HG03439 (cell line): ENCODE measurements around the gene COL18A1.

Experiments used
- ATAC-seq: cut with Tn5 transposase; IDR thresholded peaks from one replicate; pipeline ENCODE4 v1.9.1; 2021; ENCODE audit warnings: mild to moderate bottlenecking, moderate library complexity; ENCODE audit not compliant: unreplicated experiment

Gene COL18A1

DNA sequence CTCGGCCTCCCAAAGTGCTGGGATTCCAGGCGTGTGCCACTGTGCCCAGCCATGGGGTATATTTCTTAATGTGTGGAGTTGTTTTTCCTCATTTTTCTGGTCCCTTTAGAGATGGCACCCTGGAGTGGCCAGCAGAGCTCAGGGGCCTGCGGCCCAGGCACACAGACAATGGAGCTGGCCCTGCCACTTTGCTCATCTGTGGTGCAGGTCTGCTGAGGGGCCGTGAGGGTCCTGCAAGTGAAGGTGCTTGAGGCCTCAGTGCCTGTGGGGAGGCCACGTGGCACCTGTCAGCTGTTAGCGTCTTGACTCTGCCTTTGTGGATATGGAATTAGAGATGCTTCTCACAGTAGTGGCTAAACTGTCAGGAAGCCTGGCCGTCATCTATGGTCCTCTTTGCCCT, 7.5 kb downstream of the COL18A1 start:
- ATAC-seq, result no peak

DNA sequence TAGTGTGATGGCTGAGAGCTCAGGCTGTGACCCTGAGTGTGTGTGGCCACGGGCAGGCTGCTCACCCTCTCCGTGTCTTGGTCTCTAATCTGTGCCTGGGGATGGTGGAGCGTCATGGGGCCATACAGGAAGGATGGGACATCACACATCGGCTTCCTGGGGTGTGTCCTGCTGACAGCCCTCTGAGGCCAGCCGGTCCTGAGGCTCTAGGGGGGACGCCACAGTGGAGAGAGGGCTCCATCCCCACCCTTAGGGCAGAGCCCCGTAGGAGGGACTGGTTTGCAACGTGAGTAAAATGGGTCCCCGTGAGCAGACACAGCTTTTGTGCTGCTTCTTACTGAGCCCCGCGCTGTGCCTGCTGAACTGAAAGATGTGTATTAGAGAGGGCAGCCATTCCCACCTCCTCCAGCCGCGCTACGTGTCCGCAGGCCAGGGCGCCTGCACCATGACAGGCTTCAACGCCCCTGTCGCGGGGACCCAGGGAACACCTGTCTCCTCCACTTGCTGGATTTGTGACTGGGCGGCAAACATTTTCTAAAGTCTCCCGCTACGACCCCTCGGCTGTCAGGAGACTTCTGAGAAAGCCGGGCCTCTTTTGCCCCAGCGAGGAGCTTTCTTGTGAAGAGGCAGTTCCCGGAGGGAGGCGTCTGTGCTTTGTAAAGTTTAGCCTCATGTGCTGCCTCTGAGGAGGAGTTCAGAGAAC, 8.1 kb downstream of the COL18A1 start:
- no peak for ATAC-seq

DNA sequence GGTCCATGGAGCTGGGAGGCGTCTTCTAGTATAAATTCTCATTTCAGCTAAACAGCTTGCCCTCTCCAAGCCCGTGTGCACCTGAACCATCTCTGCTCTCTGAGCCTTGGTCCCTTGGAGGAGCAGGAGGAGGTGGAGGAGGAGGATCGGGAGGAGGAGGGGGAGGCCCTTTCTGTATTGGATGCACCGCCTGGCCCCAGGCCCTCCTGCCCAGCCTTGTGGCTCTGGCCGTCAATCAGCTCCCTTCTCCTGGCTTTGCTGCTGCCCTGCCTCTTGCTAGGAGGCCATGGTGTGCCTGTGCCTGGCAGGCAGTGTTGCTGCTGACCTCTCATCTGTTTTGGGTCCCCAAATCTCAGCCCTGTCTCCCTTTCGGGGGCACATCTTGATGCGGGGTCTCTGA, 9.0 kb downstream of the COL18A1 start:
- ATAC-seq, result no peak

DNA sequence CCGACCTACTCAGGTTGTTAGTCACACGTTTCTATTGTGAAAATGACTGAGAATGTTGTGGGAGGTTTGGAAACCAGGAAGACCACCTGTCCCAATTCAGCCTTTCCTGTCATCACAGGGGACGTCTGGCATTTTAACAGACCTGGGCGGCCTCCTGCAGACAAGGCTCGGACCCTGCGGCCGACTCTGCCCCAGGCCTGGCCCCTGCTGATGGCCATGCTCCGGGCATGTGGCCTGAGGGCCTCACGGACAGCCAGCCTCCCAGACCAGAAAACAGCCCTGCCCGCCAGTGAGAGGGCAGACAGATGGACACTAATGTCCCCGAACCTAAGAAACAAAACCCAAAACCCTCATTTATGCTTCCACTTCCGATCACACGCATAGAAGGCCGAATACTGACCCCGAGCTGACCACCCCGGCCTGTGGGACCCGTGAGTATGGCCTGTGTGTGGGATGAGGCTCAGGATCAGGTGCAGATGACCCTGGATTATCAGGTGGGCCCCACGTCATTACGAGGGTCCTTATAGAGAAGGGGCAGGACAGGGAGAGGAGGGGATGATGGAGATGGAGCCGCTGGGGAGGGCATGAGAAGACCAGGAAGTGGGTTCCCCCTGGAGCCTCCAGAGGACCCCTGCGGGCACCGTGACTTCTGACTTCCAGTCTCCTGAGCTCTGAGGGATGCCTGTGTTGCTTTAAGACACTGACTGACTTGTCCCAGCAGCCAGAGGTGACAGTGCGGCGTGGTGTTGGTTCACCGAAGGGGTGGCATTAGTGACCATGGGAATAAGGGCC, 9.6 kb downstream of the COL18A1 start:
- no peak for ATAC-seq

DNA sequence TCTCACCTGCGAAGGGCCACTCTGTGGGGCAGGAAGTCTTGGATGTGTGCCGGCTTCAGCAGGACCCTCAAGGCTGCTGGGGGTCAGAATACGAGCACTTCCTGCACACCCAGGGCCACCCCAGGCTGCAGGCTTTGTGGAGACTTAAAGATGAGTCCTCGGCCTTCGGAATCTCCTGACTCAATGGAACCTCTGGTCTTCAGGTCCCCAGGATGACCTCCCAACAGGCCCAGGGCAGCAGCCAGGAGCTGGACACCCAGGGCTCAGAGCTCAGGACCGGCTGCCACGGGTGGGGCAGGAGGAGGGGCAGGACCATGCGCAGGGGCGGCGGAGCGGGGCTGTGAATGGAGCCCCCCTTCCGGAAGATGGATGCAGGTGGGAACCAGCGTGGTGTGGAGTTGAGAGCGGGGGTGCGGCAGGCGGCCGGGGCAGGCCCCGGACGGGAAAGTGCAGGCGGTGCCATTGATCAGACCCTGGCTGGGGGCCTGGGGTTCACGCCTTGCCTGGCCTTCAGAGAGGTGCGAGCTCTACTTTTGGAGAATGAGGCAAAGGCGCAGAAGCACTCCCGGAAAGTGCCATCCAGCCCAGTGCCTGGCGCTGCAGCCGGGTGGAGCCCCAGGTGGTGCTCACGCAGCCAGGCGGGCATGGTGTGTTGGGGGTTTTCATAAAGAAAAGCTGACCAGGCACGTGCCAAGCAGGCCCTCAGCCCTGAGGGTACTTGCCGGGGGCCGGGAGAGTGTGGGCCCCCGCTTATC, 10.4 kb downstream of the COL18A1 start:
- ATAC-seq, result no peak

DNA sequence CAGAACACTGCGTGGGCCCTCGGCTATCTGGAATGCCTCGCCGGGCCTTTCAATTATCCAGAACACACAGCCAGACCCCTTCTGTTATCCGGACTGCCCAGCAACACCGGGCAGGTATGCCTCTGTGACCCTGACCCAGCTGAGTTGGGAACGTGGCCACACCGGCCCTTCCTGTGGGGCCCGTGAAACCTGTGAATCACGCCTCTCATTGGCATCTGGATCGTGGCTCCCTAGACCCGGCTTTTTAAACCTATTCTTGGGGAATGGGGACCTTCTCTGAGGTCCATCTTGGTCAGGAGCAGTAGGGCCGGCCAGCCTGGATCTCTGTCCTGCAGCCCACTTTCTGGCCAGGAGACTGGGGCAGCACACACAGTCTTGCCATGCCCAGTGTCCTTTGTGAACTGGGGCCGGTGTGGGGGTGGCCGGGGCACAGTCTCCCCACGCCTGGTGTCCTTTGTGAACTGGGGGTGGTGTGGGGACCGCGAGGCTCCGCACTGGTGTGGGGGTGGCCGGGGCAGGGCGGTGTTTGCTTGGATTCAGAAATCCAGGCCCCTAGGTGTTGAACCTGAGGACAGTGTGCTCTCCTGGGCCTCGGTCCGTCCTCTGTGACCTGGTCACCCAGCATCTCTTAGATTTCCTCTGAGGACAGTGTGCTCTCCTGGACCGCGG, 11.1 kb downstream of the COL18A1 start:
- ATAC-seq, result no peak

DNA sequence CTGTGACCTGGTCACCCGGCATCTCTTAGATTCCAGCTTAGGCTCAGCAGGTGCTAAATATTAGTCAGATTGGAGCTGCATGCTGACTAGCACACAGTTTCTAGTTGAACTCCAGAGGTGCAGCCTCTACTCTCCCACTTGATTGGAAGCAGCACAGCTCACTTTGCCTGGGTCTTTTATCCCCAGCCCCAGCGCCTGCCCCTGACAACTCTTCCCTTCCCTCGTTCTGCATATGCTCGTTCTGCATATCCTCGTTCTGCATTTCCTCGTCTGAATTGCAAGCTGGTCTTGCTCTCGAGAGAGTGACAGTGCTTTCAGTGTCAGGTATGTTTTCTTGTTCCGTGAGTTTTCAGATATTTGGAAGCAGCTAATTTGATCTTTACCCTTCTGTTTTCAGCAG, 11.7 kb downstream of the COL18A1 start:
- no peak for ATAC-seq

DNA sequence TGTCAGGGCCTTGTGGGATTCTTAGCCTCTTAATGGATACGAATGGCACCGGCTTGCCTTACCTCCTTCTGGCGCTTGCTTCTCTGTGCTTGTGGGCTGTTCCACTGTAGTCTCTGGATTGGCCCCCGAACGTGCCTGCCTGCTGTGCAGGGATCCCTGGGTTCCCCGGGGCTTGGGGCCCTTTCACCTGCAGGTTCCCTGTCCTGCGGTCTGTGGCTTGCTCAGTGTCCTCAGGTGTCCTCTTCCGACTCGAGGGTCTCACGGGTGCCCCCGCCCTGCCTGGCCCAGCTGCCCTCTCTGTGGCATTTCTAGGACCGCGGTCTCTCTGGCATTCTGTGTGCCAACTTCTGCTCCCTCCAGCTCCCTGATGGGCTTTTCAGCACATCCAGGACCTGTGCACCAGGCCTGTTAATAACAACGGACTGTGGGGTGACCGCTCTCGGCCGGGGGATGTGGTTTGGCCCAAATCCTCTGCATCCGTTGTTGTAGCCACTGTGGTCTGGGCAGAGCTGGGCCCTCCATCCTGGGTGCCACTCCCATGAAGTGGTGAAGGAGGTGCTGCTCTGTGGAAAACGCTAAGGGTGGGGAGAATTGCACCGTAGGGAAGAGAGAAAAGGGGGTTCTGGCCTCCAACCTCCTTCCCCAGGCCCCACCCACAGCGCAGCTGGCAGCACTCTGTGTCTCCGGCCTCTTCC, 12.4 kb downstream of the COL18A1 start:
- no peak for ATAC-seq

DNA sequence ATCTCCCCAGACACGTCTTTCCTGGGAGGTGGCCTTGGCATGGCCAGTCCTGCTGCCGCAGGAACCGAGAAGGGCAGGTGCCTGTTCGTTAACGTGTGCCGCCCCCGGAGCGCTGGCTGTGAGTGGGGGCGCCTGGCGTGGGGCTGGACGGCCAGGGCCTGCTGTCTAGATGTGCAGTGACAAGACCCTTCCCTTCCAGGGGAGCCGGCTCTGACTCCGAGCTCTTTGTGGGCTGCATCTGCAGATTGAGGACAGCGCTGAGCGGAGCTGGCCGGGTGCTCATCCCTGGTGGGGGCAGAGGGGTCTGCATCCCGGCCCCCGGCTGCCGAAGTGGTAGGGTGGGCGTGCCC, 13.0 kb downstream of the COL18A1 start:
- no peak for ATAC-seq

DNA sequence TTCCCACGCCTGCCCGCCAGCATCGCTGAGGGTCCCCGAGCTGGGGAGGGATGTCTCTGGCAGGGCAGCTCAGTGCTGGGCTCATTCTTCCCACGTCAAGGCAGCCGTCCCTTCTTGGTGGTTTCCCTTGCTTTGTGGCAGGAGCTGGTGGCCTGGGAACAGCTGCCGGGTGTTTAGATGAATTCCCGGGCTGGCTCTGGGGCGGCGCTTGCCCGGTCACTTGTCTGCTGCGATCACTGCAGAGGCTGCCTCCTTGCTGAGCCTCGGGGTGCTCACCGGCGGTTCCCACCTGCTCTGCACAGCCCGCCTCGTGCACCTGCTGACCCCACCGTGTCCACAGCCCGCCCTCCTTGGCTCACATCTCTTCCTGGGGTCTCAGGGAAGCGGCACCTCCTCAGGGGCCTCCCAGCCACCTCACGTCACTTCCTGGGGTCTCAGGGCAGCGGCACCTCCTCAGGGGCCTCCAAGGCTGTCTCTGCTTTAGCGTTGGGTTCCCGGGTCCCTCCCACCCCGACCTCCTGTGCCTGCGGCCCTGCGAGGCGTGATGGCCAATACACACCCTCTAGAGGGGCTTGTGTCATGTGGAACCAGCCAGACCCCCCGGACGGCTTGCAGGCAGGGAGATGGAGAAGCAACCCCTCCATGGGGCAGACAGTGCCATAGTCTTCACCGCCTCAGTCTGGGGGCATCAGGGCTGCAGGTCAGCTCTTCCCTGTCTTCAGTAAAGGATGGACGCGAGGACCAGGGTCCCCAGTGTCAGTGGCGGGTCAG, 13.5 kb downstream of the COL18A1 start:
- ATAC-seq, result no peak

DNA sequence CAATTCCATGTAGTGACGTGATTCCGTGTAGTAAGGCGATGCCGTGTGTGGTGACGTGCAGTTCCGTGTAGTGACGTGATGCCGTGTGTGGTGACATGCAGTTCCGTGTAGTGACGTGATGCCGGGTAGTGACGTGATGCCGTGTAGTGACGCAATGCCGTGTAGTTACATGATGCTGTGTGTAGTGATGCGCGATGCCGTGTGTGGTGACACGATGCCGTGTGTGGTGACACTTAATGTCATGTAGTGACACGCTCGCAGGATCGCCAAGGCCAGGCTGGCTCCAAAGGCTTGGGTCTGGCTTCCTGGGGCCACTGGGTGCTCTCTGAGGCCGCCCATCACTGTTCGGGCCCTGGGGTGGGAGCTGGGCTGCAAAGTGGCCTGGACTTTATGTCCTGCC, 14.2 kb downstream of the COL18A1 start:
- no peak for ATAC-seq

DNA sequence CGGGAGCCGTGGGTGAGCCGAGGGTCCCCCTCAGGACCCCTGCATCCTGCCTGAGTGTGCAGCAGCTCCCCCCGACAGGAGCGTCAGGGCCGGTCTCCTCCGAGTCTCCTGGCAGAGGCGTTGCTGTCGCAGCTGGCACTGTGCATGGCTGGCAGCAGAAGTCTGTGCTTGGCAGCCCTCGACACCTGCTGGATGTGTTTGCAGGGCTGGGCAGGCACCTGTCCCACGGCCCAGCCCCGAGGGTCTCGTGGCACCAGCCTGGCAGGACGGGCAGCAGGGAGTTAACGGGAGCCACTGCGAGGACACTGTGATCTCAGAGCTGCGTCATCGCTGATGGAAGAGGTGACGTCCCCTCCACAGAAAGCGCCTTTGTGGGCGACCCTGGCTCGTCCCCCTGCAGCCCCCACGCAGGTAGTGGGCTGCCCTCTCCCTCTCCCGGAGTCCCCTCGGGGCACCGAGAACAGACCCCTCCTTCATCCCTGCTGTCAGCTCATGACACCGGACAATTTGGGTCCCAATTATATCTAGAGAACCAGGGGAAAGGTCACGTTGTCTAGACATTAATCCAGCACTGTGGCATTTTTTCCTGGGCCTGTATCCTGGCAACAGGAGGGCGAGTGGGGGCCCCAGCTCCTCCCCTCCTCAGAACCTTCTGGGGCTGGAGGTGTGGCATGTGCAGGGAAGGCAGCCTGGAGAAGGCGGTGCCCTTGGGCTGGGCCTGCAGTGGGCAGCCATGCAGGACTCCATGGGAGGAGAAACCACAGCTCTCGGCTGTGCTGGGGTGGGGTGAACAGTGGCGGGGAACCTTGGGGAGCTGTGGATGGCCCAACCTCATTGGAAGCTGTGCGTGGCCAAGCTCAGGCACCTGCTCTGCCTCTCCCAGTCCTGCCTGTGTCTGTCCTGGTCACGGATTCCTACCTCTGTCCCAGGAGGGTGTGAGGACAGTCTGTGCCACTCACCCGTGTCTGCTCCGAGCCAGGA, 15.4 kb downstream of the COL18A1 start:
- ATAC-seq, result no peak

DNA sequence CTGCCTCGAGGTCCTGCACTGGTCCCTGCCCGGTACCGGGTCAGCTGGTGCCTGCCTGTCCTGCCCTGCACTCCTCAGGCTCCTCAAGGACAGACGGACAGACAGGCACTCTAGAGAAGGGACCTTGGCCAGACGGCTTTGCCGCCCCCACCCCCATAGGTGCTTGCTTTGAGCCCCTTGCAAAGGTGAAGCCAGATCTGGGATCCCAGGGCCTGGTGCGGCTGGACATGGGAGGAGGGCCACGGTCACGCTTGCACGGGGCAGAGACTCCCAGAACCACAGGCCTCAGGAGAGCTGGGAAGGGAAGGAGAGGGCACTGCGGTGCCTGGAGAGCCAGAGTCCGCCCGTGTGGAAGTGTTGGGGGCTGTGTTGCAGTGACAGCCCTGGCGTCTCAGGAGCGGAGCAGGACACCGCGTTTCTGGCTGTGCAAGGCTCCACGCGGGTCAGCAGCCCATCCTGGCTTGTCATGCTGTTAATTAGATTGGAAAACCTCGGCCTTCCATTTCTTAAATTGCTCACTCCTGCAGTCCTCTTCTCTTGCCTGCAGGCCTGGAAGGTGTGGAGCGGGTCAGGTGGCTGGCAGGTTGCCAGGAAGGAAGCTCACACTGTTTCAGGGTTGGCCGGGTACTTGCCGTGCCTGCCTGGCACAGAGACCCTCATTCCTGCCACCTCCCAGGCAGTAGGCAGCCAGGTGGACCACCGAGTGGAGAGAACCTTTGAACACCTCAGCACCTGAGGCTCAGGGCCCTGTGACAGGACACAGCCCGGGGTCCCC, 16.3 kb downstream of the COL18A1 start:
- no peak for ATAC-seq

DNA sequence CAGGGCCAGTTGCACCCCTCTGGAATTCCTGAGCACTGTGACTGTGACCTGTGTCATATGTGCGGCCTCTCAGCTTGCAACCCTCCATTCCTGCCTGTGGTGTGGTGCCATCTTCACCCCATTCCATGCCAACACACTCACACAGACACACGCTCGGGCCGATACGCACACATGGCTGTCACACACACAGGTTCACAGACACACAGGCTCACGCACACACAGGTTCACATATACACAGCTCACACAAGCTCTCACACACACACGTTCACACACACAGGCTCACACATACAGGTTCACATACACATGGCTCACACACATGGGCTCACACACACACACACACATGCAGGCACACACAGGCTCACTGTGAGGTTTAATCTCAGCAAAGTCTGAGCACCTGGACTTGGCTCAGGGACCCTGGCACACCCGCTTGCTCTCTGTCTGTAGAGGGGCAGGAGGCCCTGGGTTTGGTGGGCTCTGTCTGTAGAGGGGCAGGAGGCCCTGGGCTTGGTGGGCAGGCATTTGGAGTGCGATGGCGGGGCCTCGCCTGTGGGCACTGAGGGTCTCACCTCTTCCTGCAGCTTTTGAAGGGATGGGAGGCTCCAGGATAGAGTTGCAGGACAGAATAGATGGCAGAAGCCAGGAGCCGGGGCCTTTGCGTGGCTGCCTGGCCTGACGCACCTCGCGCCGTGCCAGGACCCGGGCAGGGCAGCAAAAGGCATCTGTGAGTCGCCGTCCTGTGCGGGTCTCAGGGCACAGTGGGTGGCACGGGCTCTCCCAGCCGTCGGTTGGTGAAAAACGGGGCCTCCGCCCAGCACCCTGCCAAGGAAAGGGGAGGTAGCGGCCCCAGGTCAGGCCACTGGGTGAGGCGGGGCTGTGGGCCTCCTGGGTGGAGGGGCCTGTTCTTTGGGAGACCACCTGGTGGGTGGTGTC, 17.1 kb downstream of the COL18A1 start:
- no peak for ATAC-seq

DNA sequence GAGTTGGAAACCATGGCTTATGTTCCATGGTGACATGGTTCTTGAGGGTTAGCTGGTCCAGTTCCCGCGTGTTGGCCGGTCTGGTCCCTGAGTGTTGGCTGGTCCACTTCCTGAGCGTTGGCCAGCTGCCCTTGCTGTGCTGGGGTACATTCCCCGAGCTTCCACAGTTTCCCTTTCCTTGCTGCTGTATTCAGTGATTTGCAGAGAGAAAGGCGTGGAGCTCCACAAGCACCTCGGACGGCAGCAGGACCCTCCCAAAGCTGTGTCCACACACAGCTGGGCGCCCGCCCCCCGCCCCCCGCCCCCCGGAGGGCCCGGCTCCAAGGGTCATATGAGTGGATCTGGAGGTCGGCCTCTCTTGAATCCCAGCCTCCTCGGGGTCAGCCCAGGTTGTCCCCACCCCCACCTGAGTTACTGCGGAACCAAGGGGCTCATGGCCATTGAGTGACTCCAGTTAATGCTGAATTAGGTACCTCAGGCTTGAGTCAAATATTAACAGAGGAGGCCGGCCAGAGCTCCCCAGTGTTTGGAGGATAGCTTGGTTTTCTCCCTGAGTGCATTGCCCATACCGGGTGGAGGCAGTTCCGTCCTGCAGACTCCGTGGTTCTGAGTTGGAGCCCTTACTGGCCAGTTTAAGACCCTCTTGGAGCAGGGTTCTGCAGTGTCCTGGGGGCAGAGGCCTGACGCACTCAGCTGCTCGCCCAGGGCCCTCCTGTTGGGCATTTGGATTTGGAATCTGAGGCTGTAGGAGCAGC, 18.4 kb downstream of the COL18A1 start:
- no peak for ATAC-seq
